ENCODE data around the gene ANKFY1.

GRCh38 chr17:4174556-4174955 lies 89.2 kb downstream of the ANKFY1 start:
- TF ChIP-seq CTCF (IDR thresholded peaks at IDR 0.05) (no peak), POLR2A (IDR thresholded peaks at IDR 0.05) (no peak), POLR2AphosphoS5 (IDR thresholded peaks at IDR 0.05) (no peak), EP300 (IDR thresholded peaks at IDR 0.05) (no peak)
